HG03060 (cell line): ENCODE data around the gene WFS1.

Source experiments
- ATAC-seq: cut with Tn5 transposase; IDR thresholded peaks from one replicate; pipeline ENCODE4 v1.9.1; 2021; ENCODE audit warnings: low read depth, moderate number of reproducible peaks; ENCODE audit not compliant: unreplicated experiment

WFS1 gene

GRCh38 chr4:6235012-6235411 is 34.6 kb upstream of the WFS1 start:
- no peak for ATAC-seq

GRCh38 chr4:6235901-6236640 is 33.6 kb upstream of the WFS1 start:
- ATAC-seq = no peak

- no peak for ATAC-seq
These were observed 32.7 kb upstream of the WFS1 start for GRCh38 chr4:6236816-6237390.

- no peak for ATAC-seq
These were observed 30.2 kb upstream of the WFS1 start for GRCh38 chr4:6239486-6239885.

GRCh38 chr4:6239968-6240367 is 29.7 kb upstream of the WFS1 start:
- no peak for ATAC-seq

- ATAC-seq = no peak
These were observed 28.4 kb upstream of the WFS1 start for GRCh38 chr4:6241062-6241845.

- no peak for ATAC-seq
These were observed 27.2 kb upstream of the WFS1 start for GRCh38 chr4:6242271-6243029.

- ATAC-seq = no peak
These were observed 24.1 kb upstream of the WFS1 start for GRCh38 chr4:6245246-6246169.

GRCh38 chr4:6246170-6246634 is 23.4 kb upstream of the WFS1 start:
- ATAC-seq = no peak

GRCh38 chr4:6248394-6248793 is 21.3 kb upstream of the WFS1 start:
- ATAC-seq = no peak

- ATAC-seq = no peak
These were observed 19.2 kb upstream of the WFS1 start for GRCh38 chr4:6250235-6250983.

GRCh38 chr4:6250984-6251295 is 18.7 kb upstream of the WFS1 start:
- no peak for ATAC-seq

GRCh38 chr4:6251365-6251764 is 18.3 kb upstream of the WFS1 start:
- no peak for ATAC-seq

GRCh38 chr4:6252051-6252450 is 17.6 kb upstream of the WFS1 start:
- ATAC-seq = no peak

GRCh38 chr4:6253111-6253510 is 16.5 kb upstream of the WFS1 start:
- no peak for ATAC-seq

- no peak for ATAC-seq
These were observed 15.7 kb upstream of the WFS1 start for GRCh38 chr4:6253961-6254360.

- no peak for ATAC-seq
These were observed 13.5 kb upstream of the WFS1 start for GRCh38 chr4:6256141-6256540.

- ATAC-seq = no peak
These were observed 12.2 kb upstream of the WFS1 start for GRCh38 chr4:6257247-6258025.

GRCh38 chr4:6258026-6258360 is 11.7 kb upstream of the WFS1 start:
- no peak for ATAC-seq
